ENCODE results near the gene ANAPC13. TPM values are rescaled to one million over a fixed set of nuclear protein-coding genes. Genes with fewer than 3 reads are reported as not detected.
A peak's percentile ranks its signal among the peaks of the same experiment; 100 is the strongest.

ANAPC13 gene
- total RNA-seq, 3 donors from 2014 or later (not counting 1 experiment from before 2014, with no cell fraction given) = 16.1 to 20.4 (median 16.6) TPM

- peaks cover 41% of the 10 kb centered on the region for H3K36me3 Mint-ChIP-seq
- ATAC-seq = no peak
- Histone ChIP-seq H3K27ac (ENCODE audit: low read length) (no peak overlapping the region), H3K27me3 (ENCODE audit: control insufficient read depth, insufficient read depth, low read length) (no peaks in the 10 kb centered on the region), H3K4me1 (ENCODE audit: control insufficient read depth, insufficient read depth, low read length) (no peaks in the 10 kb centered on the region), H3K36me3 (ENCODE audit: control insufficient read depth, insufficient read depth, low read length) (no peaks in the 10 kb centered on the region), H3K4me3 (ENCODE audit: low read length) (no peak overlapping the region), H3K9me3 (ENCODE audit: control insufficient read depth, insufficient read depth, low read length) (peaks cover 4% of the 10 kb centered on the region)
- no peak overlapping the region for H3K27ac Mint-ChIP-seq
- TF ChIP-seq, protein P1, sequence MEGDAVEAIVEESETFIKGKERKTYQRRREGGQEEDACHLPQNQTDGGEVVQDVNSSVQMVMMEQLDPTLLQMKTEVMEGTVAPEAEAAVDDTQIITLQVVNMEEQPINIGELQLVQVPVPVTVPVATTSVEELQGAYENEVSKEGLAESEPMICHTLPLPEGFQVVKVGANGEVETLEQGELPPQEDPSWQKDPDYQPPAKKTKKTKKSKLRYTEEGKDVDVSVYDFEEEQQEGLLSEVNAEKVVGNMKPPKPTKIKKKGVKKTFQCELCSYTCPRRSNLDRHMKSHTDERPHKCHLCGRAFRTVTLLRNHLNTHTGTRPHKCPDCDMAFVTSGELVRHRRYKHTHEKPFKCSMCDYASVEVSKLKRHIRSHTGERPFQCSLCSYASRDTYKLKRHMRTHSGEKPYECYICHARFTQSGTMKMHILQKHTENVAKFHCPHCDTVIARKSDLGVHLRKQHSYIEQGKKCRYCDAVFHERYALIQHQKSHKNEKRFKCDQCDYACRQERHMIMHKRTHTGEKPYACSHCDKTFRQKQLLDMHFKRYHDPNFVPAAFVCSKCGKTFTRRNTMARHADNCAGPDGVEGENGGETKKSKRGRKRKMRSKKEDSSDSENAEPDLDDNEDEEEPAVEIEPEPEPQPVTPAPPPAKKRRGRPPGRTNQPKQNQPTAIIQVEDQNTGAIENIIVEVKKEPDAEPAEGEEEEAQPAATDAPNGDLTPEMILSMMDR (IDR thresholded peaks at IDR 0.05) = no peak
- H3K9me3 Mint-ChIP-seq = peaks cover 11 to 42% of the 10 kb centered on the region in 2 donors
- H3K27me3 Mint-ChIP-seq (ENCODE audit: low read depth in 2 of 2) = no peaks in the 10 kb centered on the region
- no peak overlapping the region for H3K4me3 Mint-ChIP-seq
- no peak for DNase-seq
- H3K4me1 Mint-ChIP-seq = peaks cover 3 to 15% of the 10 kb centered on the region in 2 donors
- intact Hi-C loops (cut with micrococcal nuclease) = no loop called here
- WGBS (ENCODE audit: insufficient coverage) = 100% methylated on average over 4 of the region's 6 CpGs
Observed at GRCh38 chr3:134522541-134522940, 36.8 kb upstream of the ANAPC13 start.

DNA sequence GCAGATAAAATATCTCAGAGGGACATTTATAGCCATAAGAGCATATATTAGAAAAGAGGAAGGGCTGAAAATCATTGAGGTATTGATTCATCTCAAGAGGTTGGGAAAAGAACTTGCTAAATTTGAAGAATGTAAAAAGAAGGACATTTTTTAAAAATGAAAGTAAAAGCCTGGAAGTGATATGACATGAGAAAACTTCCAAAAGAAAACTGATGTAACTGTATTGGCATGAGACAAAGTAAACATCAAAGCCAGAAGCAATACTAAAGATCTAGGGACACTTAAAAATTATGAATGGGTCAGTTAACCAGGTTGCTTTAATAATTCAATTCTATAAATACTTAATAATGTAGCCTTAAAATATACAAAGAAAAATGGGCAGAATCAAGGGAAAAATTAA lies 32.0 kb upstream of the ANAPC13 start:
- H3K27ac ChIP-seq (ENCODE audit: low read length) = no peak overlapping the region
- TF ChIP-seq, protein P1 (IDR thresholded peaks at IDR 0.05) = no peak

DNA sequence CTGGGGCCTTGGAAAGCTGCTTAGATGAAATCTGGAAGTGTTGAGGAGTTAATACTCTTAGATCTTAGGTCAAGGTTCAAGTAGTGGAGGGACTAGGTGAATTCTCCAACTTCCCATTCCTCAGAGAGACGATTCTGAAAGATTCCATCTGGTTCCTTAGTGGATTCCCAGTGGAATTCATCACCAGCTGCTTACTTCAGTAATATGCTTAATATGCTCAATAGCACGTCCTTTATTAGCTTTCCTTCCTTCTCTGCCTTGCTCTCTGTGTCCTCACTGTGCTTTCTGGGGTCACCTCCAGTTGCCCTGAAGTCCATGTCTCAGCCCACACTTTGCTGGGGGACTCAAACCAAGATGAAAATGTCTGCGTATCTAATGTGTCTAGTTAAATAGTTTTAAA lies 31.1 kb upstream of the ANAPC13 start:
- no peaks in the 10 kb centered on the region for H3K4me1 ChIP-seq (ENCODE audit: control insufficient read depth, insufficient read depth, low read length)
- DNase-seq (no peak), ATAC-seq (no peak)
- Mint-ChIP-seq H3K4me3 (no peak overlapping the region), H3K4me1 (peaks cover 7 to 10% of the 10 kb centered on the region in 2 donors), H3K9me3 (peaks cover 0 to 7% of the 10 kb centered on the region in 2 donors), H3K27ac (no peak overlapping the region), H3K36me3 (no peaks in the 10 kb centered on the region), H3K27me3 (ENCODE audit: low read depth in 2 of 2) (no peaks in the 10 kb centered on the region)
- no peaks in the 10 kb centered on the region for H3K9me3 ChIP-seq (ENCODE audit: control insufficient read depth, insufficient read depth, low read length)
- no peak overlapping the region for H3K4me3 ChIP-seq (ENCODE audit: low read length)
- intact Hi-C loops (cut with micrococcal nuclease) = no loop called here
- H3K27me3 ChIP-seq (ENCODE audit: control insufficient read depth, insufficient read depth, low read length) = no peaks in the 10 kb centered on the region
- TF ChIP-seq, protein P1 (IDR thresholded peaks at IDR 0.05) = no peak
- no peak overlapping the region for H3K27ac ChIP-seq (ENCODE audit: low read length)
- H3K36me3 ChIP-seq (ENCODE audit: control insufficient read depth, insufficient read depth, low read length) = peaks cover 7% of the 10 kb centered on the region
- WGBS (ENCODE audit: insufficient coverage) = 95% methylated on average over 3 of the region's 3 CpGs

More for the DNA sequence above, 32.0 kb upstream of the ANAPC13 start:
- Histone ChIP-seq H3K36me3 (ENCODE audit: control insufficient read depth, insufficient read depth, low read length) (peaks cover 7% of the 10 kb centered on the region), H3K9me3 (ENCODE audit: control insufficient read depth, insufficient read depth, low read length) (no peaks in the 10 kb centered on the region), H3K4me1 (ENCODE audit: control insufficient read depth, insufficient read depth, low read length) (no peaks in the 10 kb centered on the region), H3K27me3 (ENCODE audit: control insufficient read depth, insufficient read depth, low read length) (no peaks in the 10 kb centered on the region), H3K4me3 (ENCODE audit: low read length) (no peak overlapping the region)
- Mint-ChIP-seq H3K4me1 (peaks cover 7 to 10% of the 10 kb centered on the region in 2 donors), H3K4me3 (no peak overlapping the region), H3K27me3 (ENCODE audit: low read depth in 2 of 2) (no peaks in the 10 kb centered on the region), H3K36me3 (peaks cover 4% of the 10 kb centered on the region), H3K9me3 (peaks cover 4 to 13% of the 10 kb centered on the region in 2 donors), H3K27ac (peak overlapping the region in 1 of 2 donors; percentile 6)
- intact Hi-C loops (cut with micrococcal nuclease) = no loop called here
- ATAC-seq (no peak), DNase-seq (no peak)

DNA sequence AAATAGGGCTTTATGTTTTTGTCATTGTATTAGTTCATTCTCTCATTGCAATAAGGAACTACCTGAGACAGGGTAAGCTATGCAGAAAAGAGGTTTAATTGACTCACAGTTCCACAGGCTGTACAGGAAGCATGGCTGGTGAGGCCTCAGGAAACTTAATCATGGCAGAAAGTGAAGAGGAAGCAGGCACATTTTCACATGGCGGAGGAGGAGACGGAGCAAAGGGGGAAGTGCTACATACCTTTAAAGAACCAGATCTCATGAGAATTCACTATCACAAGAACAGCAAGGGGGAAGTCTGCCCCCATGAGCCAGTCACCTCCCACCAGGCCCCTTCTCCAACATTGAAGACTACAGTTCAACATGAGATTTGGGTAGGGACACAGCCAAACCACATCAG lies 25.7 kb upstream of the ANAPC13 start:
- Mint-ChIP-seq H3K4me3 (no peak overlapping the region), H3K4me1 (peaks cover 4 to 14% of the 10 kb centered on the region in 2 donors), H3K9me3 (no peaks in the 10 kb centered on the region), H3K27ac (no peak overlapping the region), H3K27me3 (ENCODE audit: low read depth in 2 of 2) (no peaks in the 10 kb centered on the region), H3K36me3 (peaks cover 20% of the 10 kb centered on the region)
- no peak for DNase-seq
- peaks cover 18% of the 10 kb centered on the region for H3K36me3 ChIP-seq (ENCODE audit: control insufficient read depth, insufficient read depth, low read length)
- H3K4me1 ChIP-seq (ENCODE audit: control insufficient read depth, insufficient read depth, low read length) = no peaks in the 10 kb centered on the region
- ATAC-seq = no peak
- TF ChIP-seq, protein P1 (IDR thresholded peaks at IDR 0.05) = no peak
- no peak overlapping the region for H3K4me3 ChIP-seq (ENCODE audit: low read length)
- no peak overlapping the region for H3K27ac ChIP-seq (ENCODE audit: low read length)
- intact Hi-C loops (cut with micrococcal nuclease) = no loop called here
- H3K27me3 ChIP-seq (ENCODE audit: control insufficient read depth, insufficient read depth, low read length) = no peaks in the 10 kb centered on the region
- H3K9me3 ChIP-seq (ENCODE audit: control insufficient read depth, insufficient read depth, low read length) = no peaks in the 10 kb centered on the region
- WGBS (ENCODE audit: insufficient coverage) = 78% methylated on average over 2 of the region's 2 CpGs
